ENCODE data around the gene PRMT6.

DNA sequence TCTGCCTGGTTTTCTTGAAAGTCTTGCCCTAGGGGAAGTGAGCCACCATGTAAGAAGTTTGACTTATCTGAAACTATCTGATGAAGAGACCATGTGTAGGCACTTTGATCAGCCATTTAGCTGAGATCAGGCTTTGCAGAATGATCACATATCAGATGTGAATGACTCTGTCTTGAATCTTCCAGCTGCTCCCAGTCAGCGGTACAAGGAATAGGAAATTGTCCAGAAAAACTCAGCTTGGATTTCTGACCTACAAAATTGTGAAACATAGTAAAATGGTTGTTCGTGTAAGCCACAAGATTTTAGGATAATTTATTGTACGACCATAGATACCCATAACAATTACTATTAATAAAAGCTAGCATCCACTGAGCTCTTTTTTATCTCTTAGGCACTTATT, 42.5 kb downstream of the PRMT6 start:
- no peak for TF ChIP-seq ZNF274 (IDR thresholded peaks at IDR 0.05; ENCODE audit: low read depth, low read length)
- no peak for TF ChIP-seq YY1 (IDR thresholded peaks at IDR 0.05; ENCODE audit: insufficient read depth, insufficient read length)
- TF ChIP-seq SUZ12 (IDR thresholded peaks at IDR 0.05; ENCODE audit: extremely low read depth, insufficient read depth, insufficient read length) = no peak

All from NT2/D1 (cell line).